Endothelial cell of umbilical vein (primary cell): ENCODE results near the gene IRF5. TPM values are rescaled to one million over a fixed set of nuclear protein-coding genes. Genes with fewer than 3 reads are reported as not detected.
A peak's percentile ranks its signal among the peaks of the same experiment; 100 is the strongest.

Source experiments
- BruUV-seq: library from RNA; stranded (reverse); fragments of 400-500 nt; replicated peaks from 2 replicates; lab custom pipeline; 2021; lab: Mats Ljungman, UMichigan
- CTCF ChIA-PET: fragments of 300-600, 350-600 bp; sonication (Branson Sonifier 250); formaldehyde crosslinking; loops from one replicate; lab custom pipeline; 2021; ENCODE audit warnings: antibody characterized with exemption, inconsistent platforms; lab: Charles Lee
- POLR2A ChIA-PET: fragments of 300-600, 350-600 bp; sonication (Branson Sonifier 250); formaldehyde crosslinking; loops from one replicate; lab custom pipeline; 2021; ENCODE audit warnings: antibody characterized with exemption, inconsistent platforms; lab: Charles Lee
- DNase-seq: peaks from one replicate; pipeline ENCODE4 v3.0.0-alpha.2; 2011; ENCODE audit warnings: low read depth, low spot score
- FAIRE-seq: peaks from 2 replicates; lab custom pipeline; 2011; peaks lifted over from hg19 to GRCh38; lab: Jason Lieb, UNC
- H2AFZ ChIP-seq: 2 replicates; pipeline ENCODE4 v1.6.0; 2012; ENCODE audit warnings: low read depth, low read length, control low read depth, inconsistent platforms
- H3K27ac ChIP-seq: 2 replicates; pipeline ENCODE4 v1.5.1; 2011; ENCODE audit warnings: low read depth, mild to moderate bottlenecking, control low read depth, low read length, moderate library complexity; ENCODE audit not compliant: insufficient read depth
- H3K27me3 ChIP-seq, 2 experiments: 2 replicates each; pipeline versions ENCODE4 v1.6.0 to v1.6.1; 2011; ENCODE audit warnings: low read length in 2 of 2, mixed read lengths in 1 of 2; ENCODE audit not compliant: control insufficient read depth in 2 of 2, insufficient read depth in 2 of 2
- H3K36me3 ChIP-seq, 2 experiments: 2 replicates in 1 of 2; 3 replicates in 1 of 2; pipeline ENCODE4 v1.5.1; 2011; ENCODE audit warnings: low read length in 2 of 2, mild to moderate bottlenecking in 1 of 2, moderate library complexity in 1 of 2; ENCODE audit not compliant: control insufficient read depth in 2 of 2, insufficient read depth in 2 of 2; ENCODE audit errors: extremely low read depth in 1 of 2
- H3K4me1 ChIP-seq: 3 replicates; pipeline ENCODE4 v1.5.1; 2011; ENCODE audit warnings: mild to moderate bottlenecking, low read length; ENCODE audit not compliant: control insufficient read depth, insufficient read depth; ENCODE audit errors: extremely low read depth
- H3K4me2 ChIP-seq: 2 replicates; pipeline ENCODE4 v1.6.1; 2011; ENCODE audit warnings: low read length, control low read depth, mixed read lengths; ENCODE audit not compliant: insufficient read depth
- H3K4me3 ChIP-seq, 3 experiments: fragments of 200-600 bp in 1 of 3; sonication (generic), shearing (Covaris generic) in 1 of 3; replicated peaks in 1 of 3; 2 replicates each; pipeline ENCODE4 v1.5.1; 2011 to 2016; ENCODE audit warnings: control low read depth in 3 of 3, low read length in 3 of 3, mild to moderate bottlenecking in 2 of 3, inconsistent platforms in 1 of 3, low read depth in 1 of 3, moderate library complexity in 1 of 3; ENCODE audit not compliant: insufficient read depth in 1 of 3
- H3K79me2 ChIP-seq: 2 replicates; pipeline ENCODE4 v1.6.0; 2012; ENCODE audit warnings: low read length, inconsistent platforms; ENCODE audit not compliant: control insufficient read depth, insufficient read depth
- H3K9ac ChIP-seq: replicated peaks from 2 replicates; pipeline ENCODE3; 2011; ENCODE audit warnings: low read length, control low read depth; ENCODE audit not compliant: insufficient read depth; ENCODE audit errors: extremely low read depth
- H3K9me1 ChIP-seq: replicated peaks from 3 replicates; pipeline ENCODE4 v1.6.0; 2011; ENCODE audit warnings: mild to moderate bottlenecking, low read length; ENCODE audit not compliant: control insufficient read depth, insufficient read depth; ENCODE audit errors: extremely low read depth
- H3K9me3 ChIP-seq: replicated peaks from 2 replicates; pipeline ENCODE4 v1.5.1; 2012; ENCODE audit warnings: low read length, inconsistent platforms; ENCODE audit not compliant: control insufficient read depth, insufficient read depth
- H4K20me1 ChIP-seq: replicated peaks from 2 replicates; pipeline ENCODE3; 2011; ENCODE audit warnings: mild to moderate bottlenecking, low read length; ENCODE audit not compliant: control insufficient read depth, insufficient read depth; ENCODE audit errors: extremely low read depth
- EZH2 ChIP-seq: IDR thresholded peaks from 2 replicates; pipeline ENCODE4 v1.6.1; 2012; ENCODE audit warnings: borderline replicate concordance, low read depth, mild to moderate bottlenecking, moderate library complexity, low read length, inconsistent platforms; ENCODE audit not compliant: severe bottlenecking
- FOS ChIP-seq: IDR thresholded peaks from 2 replicates; pipeline ENCODE4 v1.6.1; 2011; ENCODE audit warnings: mild to moderate bottlenecking, low read length, moderate library complexity, borderline replicate concordance; ENCODE audit not compliant: insufficient read depth
- JUN ChIP-seq: IDR thresholded peaks from 2 replicates; pipeline ENCODE4 v1.6.1; 2011; ENCODE audit warnings: borderline replicate concordance, low read depth; ENCODE audit not compliant: insufficient read length, insufficient read depth
- MYC ChIP-seq: IDR thresholded peaks from one replicate; pipeline ENCODE4 v1.6.1; 2011; ENCODE audit warnings: mild to moderate bottlenecking, low read depth, low read length
- dilution Hi-C: fragments of 300-500 bp; cut with MboI; formaldehyde crosslinking; loops from one replicate; pipeline ENCODE4 v1.15.0; 2019; ENCODE audit warnings: low sequenced_read_pairs; ENCODE audit not compliant: extremely low pct_ligation_motif_present
- intact Hi-C: fragments of 100-400 bp; cut with micrococcal nuclease; formaldehyde crosslinking; loops from one replicate; pipeline ENCODE4 v1.10.0; 2022
- polyA plus RNA-seq, 4 experiments: library from polyadenylated mRNA; depleted of rRNA in 3 of 4; stranded (reverse) in 3 of 4; unstranded in 1 of 4; fragments of >200 nt; gene quantifications; 2 replicates each; pipeline versions ENCODE4 v1.2.1 to v1.2.3, GENCODE V29; 2011 to 2012; ENCODE audit warnings: missing spikeins in 1 of 4
- total RNA-seq: library from RNA; stranded (reverse); gene quantifications from 2 replicates; pipeline ENCODE4 v1.2.3, GENCODE V29; 2021

The IRF5 gene
- total and polyA plus RNA-seq, 2 donors (not counting 3 experiments of a cell fraction or from before 2014, with no cell fraction given): 0.31 to 0.36 TPM

GRCh38 chr7:128909625-128910568 is 27.8 kb upstream of the IRF5 start:
- Histone ChIP-seq H3K9ac (no peak overlapping the region), H2AFZ (no peak overlapping the region), H3K36me3 (no peaks in the 10 kb centered on the region), H4K20me1 (no peaks in the 10 kb centered on the region), H3K79me2 (no peaks in the 10 kb centered on the region), H3K4me2 (peak overlapping the region; percentile 5), H3K9me1 (no peaks in the 10 kb centered on the region), H3K4me1 (peaks cover 5% of the 10 kb centered on the region), H3K27ac (no peak overlapping the region), H3K9me3 (no peaks in the 10 kb centered on the region), H3K4me3 (no peak overlapping the region), H3K27me3 (peaks cover 42 to 43% of the 10 kb centered on the region in 2 experiments)
- ChIA-PET CTCF (interaction anchor here (4.7 kb wide), 1 partner anchor 181 kb away, joined by 25 read pairs; no protein-coding TSS in a partner anchor), POLR2A (no interaction called here)
- BruUV-seq: no TSS peak
- TF ChIP-seq FOS (no peak), EZH2 (peak; percentile 71), JUN (no peak), MYC (no peak)
- DNase-seq (peak; percentile 17), FAIRE-seq (no peak)
- dilution Hi-C loops: no loop called here
- intact Hi-C loops: no loop called here

GRCh38 chr7:128910569-128910945 is 27.2 kb upstream of the IRF5 start, which contains the start of gene KCP:
TSS of gene KCP (minus strand) at chr7:128910709. CDS start at chr7:128910676, 33 bp downstream.
- no peak for TF ChIP-seq EZH2
- Histone ChIP-seq H3K4me1 (peaks cover 5% of the 10 kb centered on the region), H2AFZ (no peak within 1 kb of the TSS), H3K9me3 (no peaks in the 10 kb centered on the region), H3K27me3 (peaks cover 46 to 48% of the 10 kb centered on the region in 2 experiments), H3K4me2 (peak within 1 kb of the TSS; percentile 5), H3K4me3 (no peak within 1 kb of the TSS), H3K9ac (no peak within 1 kb of the TSS), H3K79me2 (no peaks in the 10 kb centered on the region), H3K36me3 (no peaks in the 10 kb centered on the region), H3K9me1 (no peaks in the 10 kb centered on the region), H3K27ac (no peak within 1 kb of the TSS), H4K20me1 (no peaks in the 10 kb centered on the region)
- ChIA-PET POLR2A (no interaction called here), CTCF (interaction anchor here (4.7 kb wide), 1 partner anchor 181 kb away, joined by 25 read pairs; no protein-coding TSS in a partner anchor)
- intact Hi-C loops: no loop called here
- FAIRE-seq (no peak), DNase-seq (no peak)
- dilution Hi-C loops: no loop called here
- no TSS peak for BruUV-seq
